Measurements from ENCODE around the gene SLIT3.

The SLIT3 gene

DNA sequence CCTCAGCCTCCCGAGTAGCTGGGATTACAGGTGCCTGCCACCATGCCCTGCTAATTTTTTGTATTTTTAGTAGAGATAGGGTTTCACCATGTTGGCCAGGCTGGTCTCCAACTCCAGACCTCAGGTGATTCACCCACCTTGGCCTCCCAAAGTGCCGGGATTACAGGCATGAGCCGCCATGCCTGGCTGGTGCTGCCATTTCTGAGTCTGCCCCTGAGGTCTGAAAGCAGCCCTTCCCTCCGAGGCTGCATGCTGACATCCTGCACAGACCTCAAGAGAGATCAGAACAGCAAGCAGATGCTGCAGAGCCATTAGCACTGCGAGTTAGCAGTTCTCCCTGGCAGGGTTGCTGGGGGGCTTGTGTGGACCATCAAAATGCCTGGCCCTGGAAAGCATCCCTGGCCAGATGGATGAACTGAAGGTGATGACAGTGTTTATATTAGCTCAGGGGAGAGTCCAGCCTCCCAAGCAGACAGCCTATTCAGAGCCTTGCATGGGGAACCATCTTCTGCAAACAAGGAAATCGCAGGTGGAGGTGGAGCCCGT lies 545.3 kb downstream of the SLIT3 start:
- no peak overlapping the region for H3K4me3 ChIP-seq (ENCODE audit: low read length)
- TF ChIP-seq, protein P1, sequence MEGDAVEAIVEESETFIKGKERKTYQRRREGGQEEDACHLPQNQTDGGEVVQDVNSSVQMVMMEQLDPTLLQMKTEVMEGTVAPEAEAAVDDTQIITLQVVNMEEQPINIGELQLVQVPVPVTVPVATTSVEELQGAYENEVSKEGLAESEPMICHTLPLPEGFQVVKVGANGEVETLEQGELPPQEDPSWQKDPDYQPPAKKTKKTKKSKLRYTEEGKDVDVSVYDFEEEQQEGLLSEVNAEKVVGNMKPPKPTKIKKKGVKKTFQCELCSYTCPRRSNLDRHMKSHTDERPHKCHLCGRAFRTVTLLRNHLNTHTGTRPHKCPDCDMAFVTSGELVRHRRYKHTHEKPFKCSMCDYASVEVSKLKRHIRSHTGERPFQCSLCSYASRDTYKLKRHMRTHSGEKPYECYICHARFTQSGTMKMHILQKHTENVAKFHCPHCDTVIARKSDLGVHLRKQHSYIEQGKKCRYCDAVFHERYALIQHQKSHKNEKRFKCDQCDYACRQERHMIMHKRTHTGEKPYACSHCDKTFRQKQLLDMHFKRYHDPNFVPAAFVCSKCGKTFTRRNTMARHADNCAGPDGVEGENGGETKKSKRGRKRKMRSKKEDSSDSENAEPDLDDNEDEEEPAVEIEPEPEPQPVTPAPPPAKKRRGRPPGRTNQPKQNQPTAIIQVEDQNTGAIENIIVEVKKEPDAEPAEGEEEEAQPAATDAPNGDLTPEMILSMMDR (conservative IDR thresholded peaks at IDR 0.05; ENCODE audit: low read depth, low read length) = no peak
- DNase-seq (ENCODE audit: low read depth) = no peak

DNA sequence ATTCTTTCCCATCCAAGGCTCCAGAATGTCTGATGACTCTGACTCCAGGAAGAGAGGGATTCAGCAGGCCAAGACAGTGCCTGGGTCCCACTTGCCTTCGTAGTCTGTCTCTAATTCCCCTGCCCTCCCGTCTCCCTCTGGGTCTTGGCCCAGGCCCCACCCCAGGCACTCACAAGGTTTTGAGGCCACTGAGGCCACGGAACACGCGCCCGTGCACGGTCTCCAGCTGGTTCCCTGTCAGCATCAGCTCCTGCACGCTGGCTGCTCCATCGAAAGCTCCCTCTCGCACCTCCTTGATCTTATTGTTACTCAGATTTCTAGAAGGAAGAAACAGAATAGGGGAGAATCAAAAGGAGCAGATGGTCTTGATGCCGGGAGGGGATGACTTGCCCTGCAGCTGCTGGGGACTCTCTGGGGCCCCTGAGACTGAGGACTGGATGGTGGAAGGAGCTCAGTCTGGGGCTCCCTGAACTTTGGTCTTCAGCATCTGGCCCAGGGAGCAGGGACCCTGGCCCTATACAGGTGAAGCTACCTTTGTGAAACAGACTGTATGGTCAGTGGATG lies 547.2 kb downstream of the SLIT3 start:
- TF ChIP-seq, protein P1 (conservative IDR thresholded peaks at IDR 0.05; ENCODE audit: low read depth, low read length) = no peak

DNA sequence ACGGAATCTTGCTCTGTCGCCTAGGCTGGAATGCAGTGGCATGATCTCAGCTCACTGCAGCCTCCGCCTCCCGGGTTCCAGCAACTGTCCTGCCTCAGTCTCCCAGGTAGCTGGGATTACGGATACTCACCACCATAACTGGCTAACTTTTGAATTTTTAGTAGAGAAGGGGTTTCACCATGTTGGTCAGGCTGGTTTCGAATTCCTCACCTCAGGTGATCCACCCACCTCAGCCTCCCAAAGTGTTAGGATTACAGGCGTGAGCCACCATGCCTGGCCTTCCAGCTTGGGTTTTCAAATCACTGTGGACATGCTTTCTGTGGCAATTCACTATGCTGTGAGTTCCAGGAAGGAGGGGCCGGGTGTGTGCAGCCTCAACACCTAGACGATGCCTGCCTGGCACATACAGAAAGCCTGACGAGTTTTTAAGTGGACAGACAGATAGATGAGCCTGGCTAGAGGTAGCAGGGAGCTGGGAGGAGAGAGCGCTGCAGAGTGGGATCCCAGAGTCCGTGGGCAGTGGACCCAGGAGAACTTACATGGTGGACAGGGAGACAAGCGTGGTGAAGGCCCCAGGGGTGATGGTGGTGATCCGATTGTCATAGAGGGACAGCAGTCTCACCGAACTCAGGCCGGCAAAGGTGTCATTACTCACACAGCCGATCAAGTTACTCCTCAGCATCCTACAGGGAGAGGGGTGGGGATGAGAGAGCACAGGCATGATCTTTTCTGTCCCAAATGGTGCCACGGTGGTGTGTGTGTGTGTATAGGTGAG lies 548.3 kb downstream of the SLIT3 start:
- TF ChIP-seq, protein P1 (conservative IDR thresholded peaks at IDR 0.05; ENCODE audit: low read depth, low read length) = no peak
- no peak overlapping the region for H3K4me3 ChIP-seq (ENCODE audit: low read length)
- DNase-seq (ENCODE audit: low read depth) = no peak

More for the DNA sequence above, 547.2 kb downstream of the SLIT3 start:
- no peak overlapping the region for H3K4me3 ChIP-seq (ENCODE audit: low read length)
- no peak for DNase-seq (ENCODE audit: low read depth)

DNA sequence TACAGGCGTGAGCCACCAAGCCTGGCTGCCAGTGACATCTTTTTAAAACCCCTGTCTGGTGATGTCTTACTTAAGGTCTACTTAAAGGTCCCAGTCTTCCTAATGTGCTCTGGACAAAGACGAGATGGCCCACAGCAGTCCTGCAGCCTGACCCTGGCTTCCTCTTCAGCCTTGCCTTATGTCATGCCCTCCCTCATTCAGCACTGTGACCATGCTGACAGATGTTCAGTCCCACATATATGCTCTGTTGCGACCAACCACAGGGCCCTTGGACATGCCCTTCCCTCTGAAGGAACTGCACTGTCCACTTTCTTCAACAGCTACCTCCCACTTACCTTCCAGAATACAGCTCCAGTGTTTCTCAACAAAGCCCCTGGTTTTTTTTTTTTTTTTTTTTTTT lies 548.9 kb downstream of the SLIT3 start:
- DNase-seq (ENCODE audit: low read depth) = no peak
- H3K4me3 ChIP-seq (ENCODE audit: low read length) = no peak overlapping the region
- TF ChIP-seq, protein P1 (conservative IDR thresholded peaks at IDR 0.05; ENCODE audit: low read depth, low read length) = no peak

DNA sequence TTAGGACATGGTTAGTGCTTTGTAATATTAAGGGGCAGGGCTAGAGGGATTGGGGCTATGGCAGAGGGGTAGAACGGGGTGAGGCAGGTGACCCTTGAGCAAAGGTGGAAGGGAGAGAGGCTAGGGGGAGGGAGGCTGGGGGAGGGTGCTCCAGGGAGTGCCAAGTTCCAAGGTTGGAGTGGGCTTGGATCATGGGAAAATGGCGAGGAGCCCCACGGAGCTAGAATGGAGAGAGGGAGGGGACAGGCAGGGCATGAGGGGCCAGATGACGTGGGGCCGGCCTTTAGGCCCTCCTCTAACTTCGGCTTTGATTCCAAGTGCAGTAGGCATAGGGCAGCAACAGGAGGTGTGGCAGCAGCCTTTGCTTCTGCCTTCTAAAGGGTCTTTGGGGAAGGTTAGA lies 550.0 kb downstream of the SLIT3 start:
- no peak overlapping the region for H3K4me3 ChIP-seq (ENCODE audit: low read length)
- TF ChIP-seq, protein P1 (conservative IDR thresholded peaks at IDR 0.05; ENCODE audit: low read depth, low read length) = no peak
- DNase-seq (ENCODE audit: low read depth) = no peak

DNA sequence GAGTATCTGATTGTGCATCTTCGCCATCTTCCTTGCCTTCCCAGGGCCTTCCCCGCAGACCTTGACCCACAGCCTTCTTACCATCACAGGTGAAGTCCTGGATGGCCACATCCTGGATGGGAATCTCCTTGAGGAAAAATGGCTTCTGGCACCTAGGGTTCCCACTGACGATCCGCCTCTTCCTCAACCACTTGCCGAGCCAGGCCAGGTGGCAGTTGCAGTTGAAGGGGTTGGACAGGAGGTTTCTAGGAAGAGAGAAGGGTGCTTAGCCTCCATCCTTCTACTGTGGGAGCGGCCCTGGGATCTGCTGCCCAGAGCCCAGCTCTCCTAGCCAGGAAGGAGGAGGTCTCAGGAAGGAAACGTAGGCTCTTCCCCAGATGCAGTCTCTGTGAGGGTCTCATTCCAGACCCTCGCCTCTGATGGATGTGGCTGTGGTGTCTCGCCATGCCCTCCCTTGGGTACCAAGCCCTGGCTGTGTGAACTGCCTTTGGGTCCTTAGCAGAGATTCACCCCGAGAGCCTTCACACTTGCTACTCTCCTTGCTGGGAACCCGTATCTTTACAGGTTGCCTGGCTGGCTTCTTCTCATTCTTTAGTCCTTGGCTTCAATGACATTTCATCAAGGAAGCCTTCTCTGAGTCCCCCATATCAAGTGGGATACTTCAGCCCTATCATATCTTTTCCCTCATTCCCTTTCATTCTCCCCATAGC lies 551.4 kb downstream of the SLIT3 start:
- DNase-seq (ENCODE audit: low read depth) = no peak
- TF ChIP-seq, protein P1 (conservative IDR thresholded peaks at IDR 0.05; ENCODE audit: low read depth, low read length) = no peak
- H3K4me3 ChIP-seq (ENCODE audit: low read length) = no peak overlapping the region

Data from retinal pigment epithelial cell (primary cell).